ENCODE data around the gene CRKL.

The CRKL gene

GRCh38 chr22:20982563-20982882 lies 65.3 kb downstream of the CRKL start:
- no peak for DNase-seq (ENCODE audit: low spot score)

GRCh38 chr22:20983081-20983771 lies 66.0 kb downstream of the CRKL start:
- no peak for DNase-seq (ENCODE audit: low spot score)

- DNase-seq (ENCODE audit: low spot score), result no peak
Observed at GRCh38 chr22:20985720-20986119, 68.5 kb downstream of the CRKL start.

GRCh38 chr22:20986365-20986764 lies 69.2 kb downstream of the CRKL start:
- no peak for DNase-seq (ENCODE audit: low spot score)

GRCh38 chr22:20987375-20987774 lies 70.2 kb downstream of the CRKL start:
- no peak for DNase-seq (ENCODE audit: low spot score)

- DNase-seq (ENCODE audit: low spot score), result no peak
Observed at GRCh38 chr22:20988573-20989322, 71.5 kb downstream of the CRKL start.

- DNase-seq (ENCODE audit: low spot score), result no peak
Observed at GRCh38 chr22:20989323-20990138, 72.3 kb downstream of the CRKL start.

GRCh38 chr22:20990184-20991180 lies 73.3 kb downstream of the CRKL start:
- DNase-seq (ENCODE audit: low spot score), result no peak

- DNase-seq (ENCODE audit: low spot score), result no peak
Observed at GRCh38 chr22:20991252-20992055, 74.2 kb downstream of the CRKL start.

GRCh38 chr22:20992056-20992442 lies 74.8 kb downstream of the CRKL start:
- no peak for DNase-seq (ENCODE audit: low spot score)

- DNase-seq (ENCODE audit: low spot score), result no peak
Observed at GRCh38 chr22:20992456-20993303, 75.5 kb downstream of the CRKL start.

- DNase-seq (ENCODE audit: low spot score), result no peak
Observed at GRCh38 chr22:20993304-20994127, 76.3 kb downstream of the CRKL start.

GRCh38 chr22:20994128-20994901 lies 77.1 kb downstream of the CRKL start:
- DNase-seq (ENCODE audit: low spot score), result no peak

- DNase-seq (ENCODE audit: low spot score), result no peak
Observed at GRCh38 chr22:20994902-20995241, 77.7 kb downstream of the CRKL start.

GRCh38 chr22:20995329-20996030 lies 78.3 kb downstream of the CRKL start:
- no peak for DNase-seq (ENCODE audit: low spot score)

- DNase-seq (ENCODE audit: low spot score), result no peak
Observed at GRCh38 chr22:20996031-20996410, 78.8 kb downstream of the CRKL start.

- DNase-seq (ENCODE audit: low spot score), result no peak
Observed at GRCh38 chr22:20996598-20997535, 79.7 kb downstream of the CRKL start.

Data from CD4-positive, alpha-beta T cell treated with Interleukin-2 at 100 ng/mL for 4 hours (primary cell).